D721Med (cell line): ENCODE data around the gene STAP2.

Source experiments
- DNase-seq: peaks from one replicate; pipeline ENCODE4 v3.0.0; 2011; ENCODE audit warnings: low spot score; ENCODE audit not compliant: insufficient read length
- FAIRE-seq: peaks from 2 replicates; lab custom pipeline; 2011; peaks lifted over from hg19 to GRCh38; lab: Jason Lieb, UNC
- TF ChIP-seq, protein P1 (sequence below): IDR thresholded peaks from 2 replicates; pipeline ENCODE4 v1.5.1; 2012; ENCODE audit warnings: mild to moderate bottlenecking, control low read depth; ENCODE audit not compliant: insufficient read depth; ENCODE audit errors: missing control alignments

Gene STAP2

DNA sequence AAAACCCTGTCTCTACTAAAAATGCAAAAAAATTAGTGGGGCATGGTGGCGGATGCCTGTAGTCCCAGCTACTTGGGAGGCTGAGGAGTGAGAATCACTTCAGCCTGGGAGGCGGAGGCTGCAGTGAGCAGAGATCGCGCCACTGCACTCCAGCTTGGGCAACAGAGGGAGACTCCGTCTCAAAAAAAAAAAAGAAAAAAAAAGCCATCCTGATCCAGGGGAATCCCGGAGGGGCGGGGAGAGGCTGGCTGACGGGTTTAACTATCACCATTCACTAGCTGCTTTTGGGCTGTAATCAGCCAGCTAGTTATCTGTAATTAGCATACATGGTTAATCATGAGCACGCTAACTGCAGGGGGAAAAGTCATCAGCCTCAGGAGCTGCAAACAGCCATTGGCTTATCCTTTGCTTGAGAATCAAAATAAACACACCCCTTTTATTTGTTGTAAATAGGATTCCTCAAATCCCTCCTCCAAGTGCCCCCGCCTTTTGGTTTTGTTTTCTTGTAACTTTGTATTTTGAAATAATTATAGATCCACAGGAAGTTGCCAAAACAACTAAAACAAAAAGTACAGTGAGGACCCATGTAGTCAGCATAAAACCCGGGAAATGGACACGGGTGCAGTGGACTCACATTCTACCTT is 24.7 kb downstream of the STAP2 start:
- DNase-seq = no peak
- FAIRE-seq = no peak
- TF ChIP-seq, protein P1, sequence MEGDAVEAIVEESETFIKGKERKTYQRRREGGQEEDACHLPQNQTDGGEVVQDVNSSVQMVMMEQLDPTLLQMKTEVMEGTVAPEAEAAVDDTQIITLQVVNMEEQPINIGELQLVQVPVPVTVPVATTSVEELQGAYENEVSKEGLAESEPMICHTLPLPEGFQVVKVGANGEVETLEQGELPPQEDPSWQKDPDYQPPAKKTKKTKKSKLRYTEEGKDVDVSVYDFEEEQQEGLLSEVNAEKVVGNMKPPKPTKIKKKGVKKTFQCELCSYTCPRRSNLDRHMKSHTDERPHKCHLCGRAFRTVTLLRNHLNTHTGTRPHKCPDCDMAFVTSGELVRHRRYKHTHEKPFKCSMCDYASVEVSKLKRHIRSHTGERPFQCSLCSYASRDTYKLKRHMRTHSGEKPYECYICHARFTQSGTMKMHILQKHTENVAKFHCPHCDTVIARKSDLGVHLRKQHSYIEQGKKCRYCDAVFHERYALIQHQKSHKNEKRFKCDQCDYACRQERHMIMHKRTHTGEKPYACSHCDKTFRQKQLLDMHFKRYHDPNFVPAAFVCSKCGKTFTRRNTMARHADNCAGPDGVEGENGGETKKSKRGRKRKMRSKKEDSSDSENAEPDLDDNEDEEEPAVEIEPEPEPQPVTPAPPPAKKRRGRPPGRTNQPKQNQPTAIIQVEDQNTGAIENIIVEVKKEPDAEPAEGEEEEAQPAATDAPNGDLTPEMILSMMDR = no peak

DNA sequence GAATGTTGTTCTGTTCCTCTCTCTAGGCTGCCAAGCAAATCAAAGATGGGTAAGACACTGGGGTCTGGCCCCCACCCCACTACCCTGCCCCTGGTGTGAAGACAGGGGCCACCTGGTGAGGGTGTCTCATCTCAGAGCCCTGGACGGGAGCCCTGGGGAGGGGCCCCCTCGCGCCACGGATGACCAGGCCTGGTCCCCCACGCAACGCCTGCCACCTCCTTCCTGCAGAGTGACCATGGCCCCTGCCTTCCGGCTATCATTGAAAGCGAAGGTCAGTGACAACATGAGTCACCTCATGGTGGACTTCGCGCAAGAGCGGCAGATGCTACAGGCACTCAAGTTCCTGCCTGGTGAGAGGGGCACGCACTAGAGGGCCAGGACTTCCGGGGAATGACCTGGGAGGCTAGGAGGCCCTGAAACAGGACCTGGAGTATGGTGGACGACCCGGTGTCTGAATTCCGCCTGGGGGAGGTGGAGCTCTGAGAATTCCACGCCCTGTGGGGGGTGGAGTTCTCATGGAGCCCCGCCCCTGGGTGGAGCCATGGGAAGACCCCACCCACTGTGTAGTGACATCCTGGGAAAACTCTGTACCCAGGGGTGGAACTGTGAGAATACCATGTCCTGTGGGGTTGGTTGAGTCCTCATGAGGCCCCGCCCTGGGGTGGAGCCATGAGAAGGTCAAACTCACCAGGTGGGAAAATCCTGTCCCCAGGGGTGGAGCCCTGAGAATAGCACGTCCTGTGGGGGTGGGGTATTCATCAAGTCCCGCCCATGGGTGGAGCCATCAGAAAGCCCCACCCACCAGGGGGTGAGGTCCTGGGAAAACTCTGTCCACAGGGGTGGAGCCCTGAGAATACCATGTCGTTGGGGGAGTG is 28.1 kb downstream of the STAP2 start:
- FAIRE-seq = no peak
- TF ChIP-seq, protein P1 = no peak
- DNase-seq = no peak

DNA sequence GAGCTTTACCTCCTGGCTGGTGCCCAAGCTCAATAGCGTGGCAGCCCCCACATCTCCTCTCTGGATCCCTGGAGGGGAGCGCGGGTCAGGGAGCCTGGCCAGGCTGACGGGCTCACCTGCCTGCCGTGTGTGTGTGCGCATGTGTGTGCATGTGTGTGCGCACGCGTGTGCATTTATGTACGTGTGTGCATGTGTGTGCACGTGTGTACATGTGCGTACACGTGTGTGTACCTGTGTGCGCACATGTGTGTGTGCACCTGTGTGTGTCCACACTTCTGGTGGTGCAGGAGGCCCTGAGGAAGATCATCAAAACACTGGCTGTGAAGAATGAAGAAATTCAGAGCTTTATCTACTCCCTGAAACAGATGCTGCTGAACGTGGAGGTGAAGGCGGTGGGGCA is 33.0 kb downstream of the STAP2 start:
- TF ChIP-seq, protein P1 = no peak
- DNase-seq = no peak
- no peak for FAIRE-seq

DNA sequence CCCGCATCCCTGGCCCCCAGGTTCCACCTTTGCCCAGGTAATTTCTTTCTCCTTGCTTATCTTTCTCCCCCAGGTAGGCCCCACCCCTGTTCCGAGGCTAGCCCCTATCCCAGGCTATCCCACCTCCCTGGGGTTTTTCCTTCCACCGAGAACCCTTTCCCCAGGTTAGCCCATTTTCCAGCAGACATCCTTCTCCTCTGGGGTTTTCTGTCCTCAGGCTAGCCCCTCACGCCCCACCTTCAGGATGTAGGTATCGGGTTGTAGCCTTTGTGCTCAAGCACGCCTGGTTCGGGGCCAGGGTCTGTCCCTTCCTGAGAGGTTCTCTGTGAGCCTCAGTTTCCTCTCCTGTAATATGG is 33.4 kb downstream of the STAP2 start:
- DNase-seq (no peak), FAIRE-seq (no peak)
- TF ChIP-seq, protein P1 = no peak

DNA sequence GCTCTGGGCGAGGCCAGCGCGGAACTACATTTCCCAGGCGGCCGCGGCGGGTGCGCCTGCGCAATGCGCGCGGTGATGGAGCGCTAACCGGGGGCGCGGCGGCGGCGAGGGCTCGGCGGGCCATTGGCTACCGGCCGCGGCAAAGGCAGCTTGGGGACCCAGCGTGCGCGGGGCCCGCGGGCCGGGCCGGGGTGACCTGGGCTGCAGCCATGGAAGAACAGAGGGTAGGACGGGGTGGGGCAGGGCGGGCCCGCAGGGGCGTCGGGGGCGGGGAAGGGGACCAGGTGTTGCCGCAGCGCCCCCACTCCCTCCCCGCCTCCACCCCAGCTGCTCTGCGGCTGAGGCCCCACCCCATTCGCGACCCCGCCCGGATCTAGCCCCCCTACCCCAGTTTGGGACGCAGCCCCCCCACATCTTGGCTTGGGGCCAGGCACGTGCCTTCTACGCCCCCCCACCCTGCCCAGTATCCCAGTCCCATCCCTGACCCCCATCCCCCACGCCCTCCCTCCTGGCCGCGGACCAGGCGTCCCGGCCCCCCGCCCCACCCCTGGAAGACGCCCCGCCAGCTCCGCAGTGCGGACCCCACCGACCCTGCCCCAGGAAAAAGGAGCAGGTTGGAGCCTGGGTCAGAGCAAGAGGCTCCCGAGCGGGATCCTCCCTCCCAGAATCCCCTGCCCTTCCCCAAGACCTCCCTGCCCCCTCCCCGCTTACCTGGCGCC is 33.9 kb downstream of the STAP2 start, which contains the start of gene FSD1:
Gene FSD1, plus strand, starts transcription at position 61 of the 719 bp plus-strand sequence. Its CDS starts 149 bp downstream, at position 210.
- no peak for FAIRE-seq

DNA sequence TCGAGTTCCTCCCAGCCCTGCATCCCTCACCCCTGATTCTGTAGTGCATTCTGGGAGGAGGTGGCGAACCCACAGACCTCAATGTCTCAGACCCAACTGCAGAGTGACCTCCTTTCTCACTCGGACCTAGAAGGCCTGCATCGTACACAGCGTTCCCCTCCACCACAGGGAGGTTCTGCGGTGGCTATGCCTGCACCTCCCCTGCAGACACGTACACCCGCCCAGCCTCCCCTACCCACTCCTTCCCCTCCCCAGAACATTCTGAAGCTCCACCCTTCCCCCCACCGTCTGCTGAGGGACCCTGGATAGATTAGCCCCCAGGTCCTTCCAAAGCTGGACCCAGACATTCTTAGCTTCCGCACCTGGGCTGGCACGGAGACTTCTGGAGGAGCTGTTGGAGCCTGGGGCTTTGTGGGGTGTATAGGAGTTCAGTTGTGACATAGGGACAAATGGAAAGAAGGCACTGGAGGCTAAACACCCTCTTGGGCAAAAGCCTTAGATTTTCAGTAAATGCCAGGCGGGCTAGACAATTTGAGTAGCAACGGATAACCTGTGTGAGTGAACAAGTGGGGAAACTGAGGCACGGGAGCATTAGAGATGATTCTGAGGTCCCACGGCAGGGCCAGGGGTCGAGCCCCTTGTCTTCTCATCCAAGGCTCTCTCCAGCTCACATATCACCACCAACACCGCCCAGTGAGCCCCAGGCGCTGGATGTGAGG is 34.6 kb downstream of the STAP2 start:
- TF ChIP-seq, protein P1 = no peak
- DNase-seq (no peak), FAIRE-seq (no peak)

More for the DNA sequence above, 33.9 kb downstream of the STAP2 start, which contains the start of gene FSD1:
- TF ChIP-seq, protein P1 = no peak
- DNase-seq = peak; percentile 99
